Spleen (tissue), 11 donors: ENCODE data around the gene TMEM158. TPM values are rescaled to one million over a fixed set of nuclear protein-coding genes. Genes with fewer than 3 reads are reported as not detected.

Experiments used
- DNase-seq: peaks from one replicate; pipeline ENCODE4 v3.0.0-alpha.2; 2020
- H3K27ac ChIP-seq, 8 donors: fragments of 200-600 bp; sonication (generic) in 7 of 8; 1 replicate in 4 of 8; 2 replicates in 4 of 8; pipeline versions ENCODE4 v1.5.0 to v1.8.0; 2016 to 2021; ENCODE audit warnings: inconsistent platforms in 4 of 8, mild to moderate bottlenecking in 4 of 8, moderate library complexity in 1 of 8
- H3K27me3 ChIP-seq, 7 donors: fragments of 200-600 bp; sonication (generic) in 6 of 7; replicated peaks in 1 of 7; 1 replicate in 4 of 7; 2 replicates in 3 of 7; pipeline versions ENCODE4 v1.5.0 to v1.8.0; 2016 to 2021; ENCODE audit warnings: inconsistent platforms in 3 of 7, mild to moderate bottlenecking in 1 of 7
- H3K36me3 ChIP-seq, 6 donors: fragments of 200-600 bp; sonication (generic) in 5 of 6; 1 replicate in 4 of 6; 2 replicates in 2 of 6; pipeline versions ENCODE4 v1.5.0 to v1.8.0; 2016 to 2021; ENCODE audit warnings: inconsistent platforms in 2 of 6
- H3K4me1 ChIP-seq, 6 donors: fragments of 200-600 bp; sonication (generic) in 5 of 6; 1 replicate in 3 of 6; 2 replicates in 3 of 6; pipeline versions ENCODE4 v1.5.0 to v1.8.0; 2016 to 2021; ENCODE audit warnings: inconsistent platforms in 3 of 6
- H3K4me3 ChIP-seq, 8 donors: fragments of 200-600 bp; sonication (generic) in 7 of 8; 1 replicate in 4 of 8; 2 replicates in 4 of 8; pipeline versions ENCODE4 v1.5.0 to v1.8.0; 2016 to 2021; ENCODE audit warnings: inconsistent platforms in 4 of 8, mild to moderate bottlenecking in 4 of 8, moderate library complexity in 2 of 8
- H3K9me3 ChIP-seq, 8 donors: fragments of 200-600 bp; sonication (generic) in 7 of 8; 1 replicate in 4 of 8; 2 replicates in 4 of 8; pipeline versions ENCODE4 v1.5.0 to v1.8.0; 2016 to 2021; ENCODE audit warnings: inconsistent platforms in 4 of 8
- CTCF ChIP-seq, 11 experiments: fragments of 200-600 bp in 7 of 11; fragments of 450-650 bp in 4 of 11; sonication (generic) in 4 of 11; IDR thresholded peaks in 8 of 11; conservative IDR thresholded peaks in 3 of 11; 1 replicate in 7 of 11; 2 replicates in 4 of 11; pipeline versions ENCODE4 v1.4.0 to v1.8.0; 2016 to 2021; ENCODE audit warnings: antibody characterized with exemption in 11 of 11, inconsistent platforms in 4 of 11, mild to moderate bottlenecking in 1 of 11
- POLR2A ChIP-seq, 3 donors: fragments of 450-650 bp; IDR thresholded peaks; one replicate each; pipeline ENCODE4 v1.5.1; 2017; ENCODE audit warnings: antibody characterized with exemption in 3 of 3, mild to moderate bottlenecking in 1 of 3
- POLR2AphosphoS5 ChIP-seq, 3 donors: sonication (generic); formaldehyde crosslinking; IDR thresholded peaks; one replicate each; pipeline ENCODE4 v1.5.1; 2017; ENCODE audit warnings: antibody characterized with exemption in 3 of 3
- WGBS, 5 donors: extraction: QIAGEN DNeasy Blood & Tissue Kit in 3 of 5; methylation state at CpG; one replicate each; pipeline versions ENCODE4 v1.1.5 to v1.1.7; 2013 to 2018; 5-methylcytosine and 5-hydroxymethylcytosine counted together
- intact Hi-C: fragments of 100-400 bp; cut with DNase I; formaldehyde crosslinking; loops from one replicate; pipeline ENCODE4 v1.15.0; 2023; ENCODE audit warnings: low total_unique reads
- polyA plus RNA-seq, 3 donors: library from polyadenylated mRNA; stranded (reverse); fragments of 200-250 nt; gene quantifications; one replicate each; pipeline ENCODE4 v1.2.1, GENCODE V29; 2013
- total RNA-seq, 7 donors: library from RNA; depleted of rRNA in 3 of 7; stranded (reverse); fragments of >200 nt in 3 of 7; fragmentation: NEBNext Ultra II Directional in 4 of 7; extraction: Animal tissue kit (Norgen Biotek cat#: 25700) in 4 of 7; gene quantifications; one replicate each; pipeline versions ENCODE4 v1.1.0 to v1.2.1, GENCODE V29; 2016 to 2021
- donor health status: healthy with polysubstance abuse.
- donor health status: DM: no; HTN: no; CAD: no; lungs with moderate emphysema.
- donor health status: DM: no; HTN: no; CAD: no.
- donor health status: Bipolar disorder and iron deficiency.
- donor health status: healthy.
- donor health status: DM: no; HTN: no; CAD: no.
- donor health status: DM: yes; HTN: yes; CAD: no.

TMEM158 gene
- total and polyA plus RNA-seq, 10 donors = 0.26 to 1.7 (median 0.79) TPM; not detected in 1

DNA sequence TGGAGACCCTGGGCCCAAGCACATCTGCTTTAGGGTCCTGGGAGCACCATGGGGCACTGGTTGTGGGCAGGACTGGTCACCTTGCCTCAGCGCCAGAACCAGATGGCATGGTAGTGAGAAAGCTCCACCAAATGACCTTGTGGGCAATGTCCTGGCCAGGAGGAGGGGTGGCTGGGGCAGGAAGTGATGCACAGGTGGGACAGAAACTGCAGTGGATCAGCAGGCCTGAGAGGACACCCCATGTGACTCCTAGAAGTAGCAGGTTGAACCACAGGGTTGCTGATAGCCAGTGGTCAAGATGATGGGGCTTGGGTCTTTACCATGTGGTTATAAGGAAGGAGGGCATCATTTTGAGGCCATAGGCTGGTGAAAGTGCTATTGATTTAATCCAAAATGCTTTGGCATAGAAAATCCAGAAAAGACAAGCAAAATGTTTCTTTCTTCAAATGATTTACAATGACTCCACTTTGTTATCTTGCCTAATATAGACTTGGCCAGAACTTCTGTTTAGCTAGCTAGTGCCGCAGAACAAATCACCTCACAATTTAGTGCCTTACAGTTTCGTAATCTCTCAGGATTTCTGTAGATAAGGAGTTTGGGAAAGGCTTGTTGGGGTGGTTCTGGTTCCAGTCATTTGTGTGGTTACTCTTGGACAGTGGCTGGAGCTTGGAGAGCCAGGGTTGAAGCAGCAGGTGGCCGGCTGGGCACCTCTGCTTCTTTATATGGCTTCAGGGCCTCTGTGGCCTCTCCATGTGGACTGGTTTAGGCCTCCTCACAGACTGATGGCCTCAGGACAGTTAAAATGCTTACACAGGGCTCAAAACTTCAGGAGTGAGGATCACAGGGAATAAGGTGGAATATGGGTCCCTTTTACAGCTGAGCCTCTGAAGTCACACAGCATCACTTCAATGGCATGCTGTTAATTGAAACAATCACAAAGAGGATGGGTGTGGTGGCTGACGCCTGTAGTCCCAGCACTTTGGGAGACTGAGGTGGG, 27.5 kb downstream of the TMEM158 start:
- no peaks in the 10 kb centered on the region for H3K4me1 ChIP-seq
- no peak overlapping the region for H3K4me3 ChIP-seq
- H3K27ac ChIP-seq = no peak overlapping the region
- intact Hi-C loops = no loop called here
- H3K27me3 ChIP-seq = peaks cover 0 to 21% (median 0%) of the 10 kb centered on the region in 7 donors
- no peaks in the 10 kb centered on the region for H3K9me3 ChIP-seq
- no peaks in the 10 kb centered on the region for H3K36me3 ChIP-seq
- no peak for TF ChIP-seq POLR2AphosphoS5 (IDR thresholded peaks at IDR 0.05)
- no peak for TF ChIP-seq CTCF (IDR thresholded peaks at IDR 0.05 in 8 of 11, conservative IDR thresholded peaks at IDR 0.05 in 3 of 11)
- no peak for TF ChIP-seq POLR2A (IDR thresholded peaks at IDR 0.05)
- no peak for DNase-seq
- 79 to 95% (median 86%) methylated on average over 5 of the region's 5 CpGs for WGBS, 5 donors

- intact Hi-C loops = no loop called here
- no peaks in the 10 kb centered on the region for H3K9me3 ChIP-seq
- peaks cover 0 to 21% (median 0%) of the 10 kb centered on the region in 7 donors for H3K27me3 ChIP-seq
- TF ChIP-seq POLR2A (IDR thresholded peaks at IDR 0.05) = no peak
- TF ChIP-seq POLR2AphosphoS5 (IDR thresholded peaks at IDR 0.05) = no peak
- TF ChIP-seq CTCF (IDR thresholded peaks at IDR 0.05 in 8 of 11, conservative IDR thresholded peaks at IDR 0.05 in 3 of 11) = no peak
- H3K4me3 ChIP-seq = no peak overlapping the region
- 86 to 92% (median 88%) methylated on average over 5 of the region's 5 CpGs for WGBS, 5 donors
- no peaks in the 10 kb centered on the region for H3K4me1 ChIP-seq
- H3K27ac ChIP-seq = no peak overlapping the region
- no peak for DNase-seq
- no peaks in the 10 kb centered on the region for H3K36me3 ChIP-seq
These were observed 31.3 kb downstream of the TMEM158 start for GRCh38 chr3:45194791-45195190.

GRCh38 chr3:45191924-45192417, 34.1 kb downstream of the TMEM158 start:
- 46 to 81% (median 76%) methylated on average over 3 of the region's 3 CpGs for WGBS, 5 donors

More at GRCh38 chr3:45191924-45192417, 34.1 kb downstream of the TMEM158 start:
- no peaks in the 10 kb centered on the region for H3K36me3 ChIP-seq
- H3K27me3 ChIP-seq = peaks cover 0 to 11% (median 0%) of the 10 kb centered on the region in 7 donors
- intact Hi-C loops = no loop called here
- H3K9me3 ChIP-seq = no peaks in the 10 kb centered on the region
- DNase-seq = no peak
- no peak overlapping the region for H3K27ac ChIP-seq
- no peak overlapping the region for H3K4me3 ChIP-seq
- H3K4me1 ChIP-seq = peaks cover 0 to 8% (median 0%) of the 10 kb centered on the region in 6 donors
- TF ChIP-seq CTCF (IDR thresholded peaks at IDR 0.05 in 8 of 11, conservative IDR thresholded peaks at IDR 0.05 in 3 of 11) (no peak), POLR2A (IDR thresholded peaks at IDR 0.05) (no peak), POLR2AphosphoS5 (IDR thresholded peaks at IDR 0.05) (no peak)
